Dermis blood vessel endothelial cell (primary cell): ENCODE results near the gene EFR3B. TPM values are rescaled to one million over a fixed set of nuclear protein-coding genes. Genes with fewer than 3 reads are reported as not detected.
A peak's percentile ranks its signal among the peaks of the same experiment; 100 is the strongest.
"Not testable (repeated sequence)": the region's sequence is repeated elsewhere in the genome, so short reads cannot be mapped to it uniquely, and the experiment has no call there.

Experiments
- DNase-seq: peaks from one replicate; pipeline ENCODE4 v3.0.0; 2010
- total RNA-seq: library from RNA; depleted of rRNA; stranded (reverse); fragments of >200 nt; gene quantifications from 2 replicates; pipeline ENCODE4 v1.2.3, GENCODE V29; 2014

Gene EFR3B
- total RNA-seq, 1 donor from 2014 or later: 2.0 TPM

DNA sequence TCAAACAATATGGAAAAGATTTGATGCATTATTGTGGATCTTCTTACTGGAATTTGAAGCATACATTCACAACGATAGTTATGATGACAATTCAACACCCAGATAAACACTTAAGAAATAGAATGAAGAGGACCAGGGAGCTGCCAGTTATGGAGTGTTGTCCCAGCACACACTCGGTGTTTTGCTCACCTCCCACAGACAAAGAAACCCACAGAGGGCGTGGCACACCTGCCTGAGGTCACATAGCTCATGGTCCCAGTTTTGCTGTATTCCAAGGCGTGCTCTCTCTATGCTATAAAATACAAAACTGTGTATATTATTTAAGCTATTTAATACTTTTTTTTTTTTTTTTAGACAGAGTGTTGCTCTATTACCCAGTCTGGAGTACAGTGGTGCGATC, 31.1 kb downstream of the EFR3B start:
- no peak for DNase-seq

DNA sequence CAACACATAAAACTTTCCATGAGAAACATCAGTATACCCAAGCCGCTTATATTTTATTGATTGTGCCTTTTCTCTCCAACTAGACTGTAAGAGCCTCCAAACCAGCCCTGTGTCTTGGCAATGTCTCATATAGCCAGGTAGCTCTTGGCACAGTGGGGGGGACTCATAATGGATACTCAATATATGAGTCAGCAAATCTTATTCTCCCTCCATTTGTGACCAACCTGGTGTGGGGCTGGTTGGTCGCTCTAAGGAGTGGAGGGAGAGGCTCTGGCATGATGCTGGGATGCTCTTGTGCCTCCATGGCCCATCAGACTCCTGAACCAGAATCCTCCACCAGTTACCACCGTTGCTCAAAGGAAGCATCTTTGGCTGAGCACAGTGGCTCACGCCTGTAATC, 32.0 kb downstream of the EFR3B start:
- DNase-seq: no peak

DNA sequence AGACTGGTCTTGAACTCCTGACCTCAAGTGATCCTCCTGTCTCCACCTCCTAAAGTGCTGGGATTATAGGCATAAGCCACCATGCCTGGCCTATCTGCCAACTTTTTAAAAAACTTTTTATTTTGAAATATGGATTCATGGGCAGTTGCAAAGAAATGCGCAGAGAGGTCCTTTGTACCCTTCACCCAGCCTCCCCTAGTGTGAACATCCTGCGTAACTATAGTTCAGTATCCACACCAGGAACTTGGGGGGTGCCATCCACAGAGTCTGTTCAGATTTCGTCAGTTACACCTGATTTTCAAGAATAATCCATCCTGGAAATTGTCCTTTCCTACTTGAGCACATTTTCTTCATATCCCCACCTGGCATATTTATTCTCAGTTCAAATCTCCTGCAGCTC, 33.0 kb downstream of the EFR3B start:
- DNase-seq: no peak

DNA sequence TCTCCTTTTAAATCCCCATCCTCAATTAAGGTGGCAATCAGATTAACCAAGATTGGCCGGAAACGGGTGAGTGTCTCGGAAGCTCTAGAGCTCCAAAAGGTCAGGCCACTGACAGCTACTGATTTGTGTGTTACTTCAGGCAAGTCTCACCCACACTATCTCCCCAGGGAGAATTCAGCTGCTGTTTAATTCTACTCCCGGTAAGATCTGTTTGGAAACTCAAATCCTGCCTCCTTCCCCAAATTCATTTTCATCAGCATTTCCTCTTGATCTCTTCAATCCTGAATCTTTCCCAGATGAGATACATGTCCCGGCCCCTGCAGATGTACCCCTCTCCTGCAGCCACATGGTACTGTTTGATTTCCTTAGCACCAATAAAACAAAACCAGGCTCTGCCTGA, 34.9 kb downstream of the EFR3B start:
- peak; percentile 33 for DNase-seq

DNA sequence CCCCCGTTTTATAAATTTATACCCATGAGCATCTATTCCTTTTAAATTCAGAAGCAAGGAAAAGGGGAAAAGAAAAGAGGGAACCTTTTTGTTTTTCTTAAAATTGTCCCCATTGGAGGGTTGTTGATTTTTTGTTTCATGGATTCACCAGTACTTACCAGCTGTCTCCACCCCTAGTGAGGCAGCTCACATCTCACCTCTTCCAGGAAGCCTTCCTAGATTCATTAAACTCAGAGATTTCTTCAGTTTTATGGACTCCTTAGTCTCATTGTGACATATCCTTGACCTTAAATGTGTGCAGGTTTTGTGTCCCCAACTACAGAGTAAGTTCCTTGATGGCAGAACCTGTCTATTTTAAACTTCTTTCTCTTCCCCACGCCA, 35.9 kb downstream of the EFR3B start:
- DNase-seq: no peak

DNA sequence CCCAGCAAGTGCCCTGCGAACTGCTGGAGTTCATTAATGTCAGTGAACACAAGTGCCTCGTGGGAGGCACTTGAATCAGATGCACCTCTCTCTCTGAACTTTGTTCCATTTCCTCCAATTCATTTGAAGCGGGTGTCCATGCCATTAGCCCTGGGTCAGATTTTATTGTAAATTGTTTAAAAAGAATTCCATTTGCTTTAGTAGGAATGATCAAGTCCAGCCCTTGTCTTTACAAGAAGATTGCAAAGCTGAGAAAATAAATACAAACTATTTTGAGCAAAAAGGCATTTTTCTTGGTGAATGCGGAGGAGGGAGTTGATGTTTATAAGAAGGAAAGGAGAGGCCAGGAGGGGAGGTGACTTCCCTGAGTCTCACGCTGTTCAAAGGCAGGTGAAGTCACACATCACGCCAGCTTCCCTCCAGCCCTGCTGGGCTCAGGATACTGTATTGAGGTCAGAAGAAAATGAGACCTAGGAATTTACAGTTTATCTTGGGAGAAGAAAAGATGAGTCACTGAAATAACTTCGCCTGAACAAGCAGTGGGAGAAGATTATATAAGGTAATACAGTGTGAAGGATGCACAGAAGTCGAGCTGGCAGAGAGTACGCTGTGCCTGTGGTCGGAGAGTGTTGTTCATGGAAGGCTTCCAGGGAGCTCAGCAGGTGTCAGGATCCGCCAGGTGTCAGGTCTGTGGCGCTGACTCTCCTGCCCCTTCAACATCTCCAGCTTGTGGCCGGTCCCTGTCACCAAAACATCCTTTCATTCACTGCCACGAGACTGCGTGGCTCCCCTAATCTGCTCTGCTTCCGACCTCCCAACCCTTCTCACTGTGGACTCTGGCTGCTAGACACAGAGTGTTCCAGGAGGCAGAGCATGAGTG, 36.5 kb downstream of the EFR3B start:
- peak; percentile 92 for DNase-seq

DNA sequence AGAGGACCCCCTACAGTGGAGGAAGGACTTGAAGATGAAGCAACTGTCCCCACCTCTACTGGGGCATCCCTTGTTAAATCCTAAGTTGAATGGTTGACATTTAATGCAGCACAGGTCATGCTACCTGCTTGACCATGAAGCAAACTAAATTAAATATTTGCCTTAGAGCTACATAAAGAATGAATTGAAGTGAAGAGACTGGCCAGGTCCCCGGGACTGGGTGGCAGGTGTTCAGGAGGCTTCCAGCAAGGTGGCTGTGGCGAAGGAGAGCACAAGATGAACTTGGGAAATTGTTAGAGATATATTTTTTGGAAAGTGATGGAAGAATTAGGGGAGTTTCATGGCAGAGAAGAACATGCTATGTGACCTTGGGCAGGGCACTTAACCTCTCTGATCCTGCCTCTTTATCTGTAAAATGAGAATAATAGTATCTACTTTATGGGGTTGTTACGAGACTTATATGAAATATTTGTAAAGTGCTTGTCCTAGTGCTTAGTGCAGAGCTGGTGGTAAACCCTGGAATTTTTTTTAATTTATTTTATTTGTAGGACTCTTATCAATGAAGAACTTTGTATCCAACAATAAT, 37.3 kb downstream of the EFR3B start:
- DNase-seq: no peak

DNA sequence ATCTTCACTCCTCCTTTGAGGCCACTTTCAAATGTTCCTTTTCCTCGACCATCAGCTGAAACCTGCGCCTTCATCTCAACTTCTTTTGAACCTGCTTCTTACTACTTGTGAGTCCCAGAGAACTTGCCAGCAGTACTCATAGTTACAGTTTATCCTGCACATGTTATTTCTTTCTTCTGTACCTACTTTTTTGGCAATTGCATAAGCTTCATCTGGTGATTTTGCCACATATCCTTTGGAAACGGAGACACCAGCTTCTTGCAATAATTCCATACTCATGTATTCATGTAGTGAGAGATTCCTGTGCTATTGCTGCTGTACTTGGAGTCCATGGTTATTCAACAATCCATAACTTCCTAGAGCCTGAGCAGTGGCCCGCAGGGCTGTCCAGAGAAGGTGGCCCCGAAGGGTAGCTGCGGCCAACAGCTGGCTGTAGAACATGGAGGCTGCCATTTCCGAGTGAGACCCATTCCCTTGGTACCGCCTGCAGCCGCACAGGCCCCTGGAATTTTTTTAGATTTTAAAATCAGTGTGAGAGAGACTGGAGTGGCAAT, 39.4 kb downstream of the EFR3B start:
- DNase-seq: no peak

DNA sequence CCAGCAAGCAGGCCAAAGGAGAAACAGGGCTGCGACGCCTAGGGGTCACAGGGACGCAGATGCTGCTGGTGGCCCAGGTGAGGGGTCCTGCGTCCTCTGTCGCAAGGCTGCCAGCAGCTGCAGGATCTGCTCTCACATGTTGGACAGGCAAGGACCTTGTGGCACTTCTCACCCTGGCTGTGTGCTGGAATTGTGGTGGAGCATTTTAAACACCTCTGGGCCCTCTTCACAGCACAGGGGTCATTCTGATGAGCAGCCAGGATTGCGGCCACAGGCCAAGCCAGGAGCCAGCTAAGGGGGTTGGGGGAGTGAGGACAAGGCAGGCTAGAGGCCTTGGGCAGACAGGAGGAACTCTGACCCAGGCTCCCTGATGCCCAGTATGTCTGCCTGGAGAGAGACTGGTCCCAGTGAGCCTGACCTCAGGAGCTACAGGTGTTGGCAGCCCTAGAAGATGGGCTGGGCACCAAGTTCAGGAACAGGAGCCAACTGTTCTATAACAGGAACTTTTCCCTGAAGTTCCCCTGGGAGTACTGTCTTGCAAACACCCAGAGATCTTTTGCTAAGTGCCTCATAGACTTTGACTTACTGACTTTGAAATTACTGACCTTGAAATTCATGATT, 40.2 kb downstream of the EFR3B start:
- no peak for DNase-seq

DNA sequence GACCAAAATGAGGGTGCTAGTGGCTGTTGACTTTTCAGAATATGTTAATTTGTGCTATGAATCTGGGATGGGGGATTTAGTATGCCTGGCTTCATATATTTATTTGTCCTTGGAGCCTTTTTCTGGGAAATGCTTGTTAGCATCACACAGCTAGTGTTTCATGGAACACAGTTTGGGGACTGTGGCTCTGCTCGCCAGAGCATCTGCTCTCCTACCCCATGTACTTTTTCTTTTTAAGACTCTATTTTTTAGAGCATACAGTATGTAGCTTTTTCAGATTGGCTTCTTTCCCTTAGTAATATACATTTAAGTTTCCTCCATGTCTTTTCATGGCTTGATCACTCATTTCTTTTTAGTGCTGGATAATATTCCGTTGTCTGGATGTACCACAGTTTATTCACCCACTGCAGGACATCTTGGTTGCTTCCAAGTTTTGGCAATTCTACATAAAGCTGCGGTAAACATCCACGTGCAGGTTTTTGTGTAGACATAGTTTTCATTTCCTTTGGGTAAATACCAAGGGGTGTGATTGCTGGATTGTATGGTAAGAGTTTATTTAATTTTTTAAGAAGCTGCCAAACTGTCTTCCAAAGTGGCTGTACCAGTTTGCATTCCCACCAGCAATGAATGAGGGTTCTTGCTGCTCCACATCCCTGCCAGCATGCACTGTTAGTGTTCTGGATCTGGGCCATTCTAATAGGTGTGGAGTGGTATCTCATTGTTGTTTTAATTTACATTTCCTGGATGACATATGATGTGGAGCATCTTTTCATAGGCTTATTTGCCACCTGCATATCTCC, 44.1 kb downstream of the EFR3B start:
- no peak for DNase-seq

DNA sequence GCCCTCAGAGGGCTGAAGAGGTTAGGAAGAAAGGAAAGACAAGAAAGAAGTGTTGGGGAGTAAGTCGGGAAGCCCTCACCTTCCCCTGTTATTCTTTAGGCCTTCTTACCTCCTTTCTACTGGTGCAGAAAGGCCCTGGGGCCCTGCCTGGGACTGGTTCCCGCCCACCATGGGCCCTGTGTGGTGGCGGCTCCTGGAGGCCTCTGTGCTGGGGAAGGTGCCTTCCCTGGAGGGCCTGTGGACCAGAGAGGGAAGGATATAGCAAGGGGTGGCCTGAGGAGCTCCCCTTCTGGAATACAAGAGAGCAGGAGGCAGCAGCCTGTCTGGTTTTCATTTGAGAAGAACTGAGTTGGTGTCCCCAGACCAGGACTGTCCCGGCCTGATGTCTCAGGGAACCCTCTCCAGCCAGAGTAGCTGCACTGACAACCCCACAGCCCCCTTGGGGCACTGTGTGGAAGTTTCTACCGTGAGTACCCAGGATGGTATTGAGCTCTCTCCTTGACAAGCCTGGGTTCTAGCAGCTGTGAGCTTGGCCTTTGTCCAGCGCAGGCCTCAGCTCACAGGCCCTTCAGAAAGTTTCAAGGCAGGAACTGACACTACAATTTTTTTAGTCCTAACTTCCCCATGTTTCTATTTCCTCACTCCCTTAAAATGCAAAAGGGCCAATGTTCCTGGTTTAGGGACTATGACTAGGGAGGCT, 47.1 kb downstream of the EFR3B start:
- DNase-seq: no peak

DNA sequence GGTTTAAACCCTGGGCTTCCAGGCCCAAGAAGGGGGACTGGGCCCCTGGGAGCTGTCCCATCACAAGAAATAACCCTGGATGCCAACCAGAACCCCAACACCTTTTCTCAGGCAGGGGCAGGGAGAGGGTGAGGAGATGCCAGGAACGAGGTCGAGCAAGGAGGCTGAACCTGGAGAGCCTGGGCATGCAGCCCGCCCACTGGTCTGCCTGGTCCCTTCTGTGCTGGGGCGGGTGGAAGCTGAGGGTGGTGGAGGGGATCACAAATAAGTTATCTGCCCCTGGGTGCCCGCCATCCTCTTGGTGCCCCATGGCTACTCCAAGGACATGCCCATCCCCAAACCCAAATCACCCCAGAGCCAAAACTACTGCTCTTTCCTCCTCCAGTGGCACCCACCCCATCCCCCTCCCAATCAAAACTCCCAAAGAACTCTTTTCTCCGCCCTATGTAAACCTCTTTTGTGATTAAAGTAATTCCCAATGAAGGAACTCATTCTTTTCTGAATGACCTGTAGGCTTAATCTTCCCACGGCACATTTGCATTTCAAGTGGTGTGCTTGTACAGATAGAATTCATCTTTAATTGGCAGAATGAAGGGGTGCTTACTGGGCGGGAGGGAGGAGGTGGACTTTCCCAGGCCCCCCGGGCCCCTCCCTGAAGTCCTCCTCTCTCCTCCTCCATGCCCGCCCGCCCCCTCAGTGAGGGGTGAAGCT, 47.9 kb downstream of the EFR3B start:
- no peak for DNase-seq

DNA sequence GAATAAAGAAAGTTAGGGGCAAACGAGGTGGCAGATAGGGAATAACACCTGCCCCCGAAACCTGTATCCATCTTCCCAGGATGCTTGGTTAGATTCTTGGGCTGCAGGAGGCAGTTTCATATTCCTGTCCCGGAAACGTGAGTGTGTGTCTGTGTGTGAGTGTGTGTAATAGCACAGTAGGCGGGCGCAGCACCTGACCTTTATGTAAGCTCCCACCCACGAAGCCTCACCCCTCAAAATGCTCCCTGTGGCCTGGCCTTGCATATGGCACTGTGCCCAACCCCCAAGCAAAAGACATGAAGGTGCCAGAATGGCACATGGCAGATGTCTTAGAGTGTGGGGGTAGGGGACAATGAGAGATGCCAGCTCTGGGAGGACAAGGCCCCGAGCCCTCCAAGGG, 48.9 kb downstream of the EFR3B start:
- DNase-seq: no peak

DNA sequence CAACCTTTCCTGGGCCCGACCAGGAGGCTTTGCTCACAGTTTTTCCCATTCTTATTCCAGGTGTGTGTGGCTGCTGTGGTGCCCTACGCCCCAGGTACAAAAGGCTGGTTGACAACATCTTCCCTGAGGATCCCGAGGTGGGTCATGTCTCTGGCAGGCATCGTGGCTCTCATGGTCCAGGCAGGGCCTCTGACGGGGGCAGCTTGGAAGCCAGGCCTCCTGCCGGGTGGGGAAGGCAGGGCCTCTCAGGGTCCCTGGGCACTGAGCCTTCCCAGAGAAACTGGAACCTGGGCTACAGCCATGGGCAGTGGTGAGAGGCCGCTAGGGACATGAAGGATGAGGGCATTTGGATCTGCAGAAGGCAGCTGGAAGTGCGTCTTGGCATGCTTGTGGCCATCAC, 49.4 kb downstream of the EFR3B start:
- DNase-seq: no peak

DNA sequence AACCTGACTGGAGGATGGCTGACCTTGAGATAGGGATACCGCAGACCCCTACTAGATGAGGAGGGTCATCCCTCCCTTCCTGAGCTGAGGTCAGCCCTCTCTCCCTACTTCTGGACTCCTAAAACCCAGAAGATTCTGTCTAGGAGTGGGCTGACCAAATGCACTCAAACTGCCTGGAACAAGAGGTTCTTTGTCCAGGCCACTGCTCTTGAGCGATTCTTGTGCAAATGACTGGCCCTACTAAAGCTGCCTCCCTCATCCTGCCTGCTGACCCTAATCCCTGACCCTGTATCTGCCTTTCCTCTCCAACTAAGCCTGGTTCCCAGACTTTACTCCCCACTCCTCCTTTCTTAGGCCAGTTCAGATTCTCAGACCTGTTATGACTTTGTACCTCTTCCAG, 56.2 kb downstream of the EFR3B start:
- peak; percentile 25 for DNase-seq

DNA sequence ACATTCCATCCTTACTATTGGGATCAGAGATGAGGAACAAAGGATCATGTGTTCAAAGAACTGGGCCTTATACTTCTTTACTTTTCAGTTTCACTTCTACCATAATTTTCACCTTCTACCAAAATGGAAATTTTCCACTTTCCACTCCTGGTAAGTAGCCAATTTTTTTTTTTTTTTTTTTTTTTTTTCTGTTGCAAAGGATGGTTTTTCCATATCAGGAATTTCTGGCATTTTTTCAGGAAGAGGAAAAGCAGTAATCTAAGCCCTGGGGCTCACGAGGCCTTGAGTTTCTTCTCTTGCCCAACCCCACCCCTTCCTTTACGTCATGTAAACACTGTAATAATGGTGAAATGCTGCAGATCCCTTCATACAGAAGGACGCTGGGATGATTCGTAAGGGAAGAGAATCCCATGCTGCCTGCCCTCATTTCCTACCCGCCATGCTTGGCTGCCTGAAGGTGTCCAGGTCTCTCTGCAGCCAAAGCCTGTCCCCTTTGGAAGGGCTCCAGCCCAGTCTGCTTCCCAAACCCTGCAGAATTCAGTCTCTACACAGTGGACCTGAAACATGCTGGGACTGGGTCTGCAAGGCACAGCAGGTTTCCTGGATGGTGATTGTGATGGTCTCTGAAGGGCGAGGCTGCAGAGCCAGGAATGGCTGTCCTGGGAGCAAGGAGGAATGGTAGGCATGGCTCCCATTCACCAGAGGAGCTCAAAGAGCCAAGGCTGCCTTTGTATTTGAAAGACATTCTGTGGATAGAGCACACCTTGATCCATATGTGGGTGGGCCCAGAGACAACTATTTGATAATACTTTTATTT, 57.0 kb downstream of the EFR3B start:
- peak; percentile 94 for DNase-seq

DNA sequence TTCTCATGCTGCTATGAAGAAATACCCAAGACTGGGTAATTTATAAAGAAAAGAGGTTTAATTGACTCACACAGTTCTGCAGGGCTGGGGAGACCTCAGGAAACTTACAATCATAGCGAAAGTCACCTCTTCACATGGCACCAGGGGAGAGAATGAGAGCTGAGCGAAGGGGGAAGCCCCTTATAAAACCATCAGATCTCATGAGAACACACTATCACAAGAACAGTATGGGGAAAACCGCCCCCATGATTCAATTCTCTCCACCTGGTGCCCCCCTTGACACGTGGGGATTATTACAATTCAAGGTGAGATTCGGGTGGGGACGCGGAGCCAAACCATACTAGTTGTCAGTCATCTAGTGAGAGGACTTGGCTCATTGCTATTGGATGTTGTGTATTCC, 60.5 kb downstream of the EFR3B start:
- DNase-seq: not testable (repeated sequence)

DNA sequence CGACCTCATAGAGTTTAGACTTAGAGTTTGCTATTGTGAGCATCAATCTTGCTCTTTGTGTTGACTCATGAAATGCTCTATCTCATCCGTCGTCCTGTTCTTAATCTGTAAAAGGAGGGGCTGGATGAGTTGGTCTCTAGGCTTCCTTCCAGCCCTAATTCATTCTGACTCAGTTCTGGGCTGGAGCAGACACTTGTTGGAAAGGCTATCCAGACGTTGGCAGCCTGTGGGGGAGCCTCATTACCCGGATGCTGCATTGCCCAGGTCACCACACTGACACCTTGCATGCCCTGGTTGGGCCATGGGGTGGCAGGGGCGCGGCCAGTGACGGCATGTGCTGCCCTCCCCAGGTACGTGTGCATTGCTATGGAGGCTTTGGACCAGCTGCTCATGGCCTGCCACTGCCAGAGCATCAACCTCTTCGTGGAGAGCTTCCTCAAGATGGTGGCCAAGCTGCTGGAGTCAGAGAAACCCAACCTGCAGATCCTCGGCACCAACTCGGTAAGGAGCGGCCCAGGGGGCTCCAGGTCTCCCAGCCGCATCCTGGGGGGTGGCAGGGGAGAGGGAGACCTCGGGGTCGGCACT, 61.5 kb downstream of the EFR3B start:
- DNase-seq: no peak

DNA sequence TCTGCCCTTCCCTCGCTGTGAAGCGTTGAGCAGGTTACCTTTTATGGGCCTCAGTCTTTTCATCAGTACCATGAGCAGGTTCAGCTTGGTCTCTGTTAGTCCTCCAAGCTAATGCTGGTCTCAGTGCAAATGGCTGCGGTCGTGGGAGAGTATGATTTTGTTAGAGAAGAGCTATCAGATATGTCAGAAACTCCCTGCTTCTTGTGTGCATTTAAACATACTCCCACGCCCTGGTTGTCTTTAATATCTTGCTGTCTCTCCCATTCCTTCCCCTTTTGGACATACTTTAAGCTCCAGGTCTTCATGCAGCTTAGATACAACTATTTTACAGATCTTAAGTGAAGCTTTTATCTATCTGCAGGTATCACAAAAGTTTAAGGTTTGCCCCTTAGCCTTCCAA, 62.9 kb downstream of the EFR3B start:
- DNase-seq: no peak
